Measurements from ENCODE around the gene PAQR4.

DNA sequence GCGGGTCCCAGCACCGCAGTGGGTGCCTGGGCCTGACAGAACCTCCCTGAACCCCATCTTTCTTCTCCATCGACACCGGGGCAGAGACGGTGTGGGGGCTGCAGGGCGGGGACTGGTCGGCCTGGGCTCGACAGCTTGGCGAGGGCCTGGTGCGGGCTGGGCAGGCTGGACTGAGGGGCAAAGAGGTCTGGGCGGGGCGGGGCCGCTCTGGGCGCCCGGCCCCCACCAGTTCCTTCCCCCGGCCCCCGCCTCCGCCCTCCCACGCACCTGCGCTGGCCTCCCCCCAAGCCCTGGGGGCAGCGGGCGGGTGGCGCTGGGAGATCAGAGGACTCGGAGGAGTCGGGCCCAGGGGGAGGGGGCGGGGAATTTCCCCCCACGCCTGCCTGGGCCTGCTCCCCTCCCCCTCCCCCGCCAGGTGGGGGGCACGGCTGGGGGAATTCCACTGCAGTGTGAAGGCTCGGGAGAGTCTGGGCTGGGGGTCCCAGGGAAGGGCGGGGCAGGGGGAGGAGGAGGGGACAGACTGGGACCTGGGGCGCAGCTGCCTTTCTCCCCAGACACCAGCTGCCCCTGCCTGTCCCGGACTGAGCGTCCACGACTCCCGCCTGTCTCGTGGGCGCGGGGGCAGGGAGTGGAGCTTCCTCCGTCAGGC lies 6.0 kb upstream of the PAQR4 start:
- no peak for TF ChIP-seq NRF1 (conservative IDR thresholded peaks at IDR 0.05; ENCODE audit: low read depth, low read length)
- no peak for TF ChIP-seq CREB1 (IDR thresholded peaks at IDR 0.05; ENCODE audit: low read depth)
